Stimulated activated CD8-positive, alpha-beta memory T cell treated with anti-CD3 and anti-CD28 coated beads, Interleukin-7, amount 100 ng/mL, for 48 hours (primary cell): Measurements from ENCODE around the gene RNF13.
"Not testable (repeated sequence)": the region's sequence is repeated elsewhere in the genome, so short reads cannot be mapped to it uniquely, and the experiment has no call there.

Experiments
- DNase-seq, 2 donors: peaks; one replicate each; pipeline ENCODE4 v3.0.0-alpha.2; 2020; ENCODE audit warnings: low read depth in 1 of 2; ENCODE audit errors: extremely low read depth in 1 of 2

RNF13 gene

GRCh38 chr3:149981979-149982378 lies 169.0 kb downstream of the RNF13 start:
- DNase-seq: not testable (repeated sequence)

GRCh38 chr3:149983053-149983452 lies 170.0 kb downstream of the RNF13 start:
- DNase-seq: not testable (repeated sequence)

GRCh38 chr3:149983628-149984027 lies 170.6 kb downstream of the RNF13 start:
- no peak for DNase-seq

DNA sequence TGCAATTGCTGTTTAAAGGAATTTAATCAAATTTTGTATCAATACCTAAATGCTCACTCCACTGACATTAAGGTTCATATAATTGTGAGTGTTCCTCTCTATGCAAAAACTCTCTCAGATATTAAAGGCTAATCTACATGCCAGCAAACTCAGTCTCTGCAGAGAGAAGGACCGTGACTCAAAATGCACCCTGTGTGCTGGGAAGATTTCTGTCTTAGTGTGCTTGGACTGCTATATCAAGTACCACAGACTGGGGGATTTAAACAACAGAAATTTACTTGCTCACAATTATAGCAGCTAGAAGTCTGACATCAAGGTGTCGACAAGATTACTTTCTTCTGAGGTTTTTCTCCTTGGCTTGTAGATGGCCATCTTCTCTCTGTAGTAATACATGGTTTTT lies 176.3 kb downstream of the RNF13 start:
- no peak for DNase-seq

- no peak for DNase-seq
These were observed 177.5 kb downstream of the RNF13 start for GRCh38 chr3:149990423-149990948.

DNA sequence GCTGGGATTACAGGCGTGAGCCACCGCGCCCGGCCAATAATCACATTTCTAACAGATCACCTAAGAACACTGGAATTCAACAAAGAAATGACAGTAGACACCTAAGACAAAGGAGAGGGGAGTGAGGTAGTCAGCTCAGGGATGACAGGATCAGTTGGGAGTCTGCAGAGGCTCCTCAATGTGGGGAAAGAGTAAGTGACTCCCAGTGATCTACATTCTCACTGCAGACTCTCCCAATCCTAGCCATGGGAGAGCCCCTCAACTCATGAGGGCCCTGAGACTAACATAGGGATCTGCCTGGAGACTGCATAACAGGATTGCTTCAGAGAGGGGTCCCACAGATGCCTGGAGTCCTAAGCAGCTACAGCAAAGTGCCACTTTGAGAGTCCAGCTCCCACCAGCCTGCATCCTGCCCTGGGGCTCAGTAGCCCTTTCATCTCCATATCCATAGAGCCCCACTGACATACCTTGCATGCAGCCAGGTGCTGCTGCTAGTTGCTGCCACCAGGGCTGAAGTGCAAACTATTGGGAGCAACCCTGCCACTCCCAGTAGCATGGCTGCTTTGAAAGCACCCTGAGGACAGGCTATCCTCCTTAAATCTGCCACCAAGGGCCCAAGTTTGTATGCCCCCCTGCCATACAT lies 179.5 kb downstream of the RNF13 start:
- no peak for DNase-seq

DNA sequence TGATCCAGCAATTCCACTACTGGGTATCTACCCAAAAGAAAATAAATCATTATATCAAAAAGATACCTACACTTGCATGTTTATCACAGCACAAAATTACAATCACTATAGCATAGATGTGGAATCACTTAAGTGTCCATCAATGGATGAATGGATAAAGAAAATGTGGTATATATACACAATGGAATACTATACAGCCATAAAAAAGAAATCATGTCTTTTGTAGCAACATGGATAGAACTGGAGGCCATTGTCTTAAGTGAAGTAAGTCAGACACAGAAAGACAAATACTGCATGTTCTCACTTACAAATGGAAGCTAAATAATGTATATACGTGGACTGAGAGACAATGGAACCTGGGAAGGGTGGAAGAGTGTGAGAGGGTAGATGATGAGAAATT lies 185.9 kb downstream of the RNF13 start:
- no peak for DNase-seq

DNA sequence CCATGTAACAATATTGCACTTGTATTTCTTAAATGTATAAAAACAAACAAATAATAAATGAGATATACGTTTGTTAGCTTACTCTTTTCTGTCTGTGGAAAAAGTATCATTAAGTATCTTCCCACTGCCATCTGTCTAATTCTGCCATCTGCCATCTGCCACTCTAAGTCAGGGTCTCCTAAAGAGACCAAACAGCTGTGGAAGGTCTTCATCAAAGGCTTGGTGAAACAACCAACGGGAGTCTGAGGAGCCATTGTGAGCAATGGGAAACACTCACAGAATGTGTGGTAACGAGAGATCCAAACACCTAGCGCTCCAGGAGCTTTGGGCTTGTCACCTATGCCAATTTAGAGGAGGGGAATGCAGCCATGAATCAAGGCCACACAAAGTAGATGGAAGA lies 186.4 kb downstream of the RNF13 start:
- DNase-seq: no peak

DNA sequence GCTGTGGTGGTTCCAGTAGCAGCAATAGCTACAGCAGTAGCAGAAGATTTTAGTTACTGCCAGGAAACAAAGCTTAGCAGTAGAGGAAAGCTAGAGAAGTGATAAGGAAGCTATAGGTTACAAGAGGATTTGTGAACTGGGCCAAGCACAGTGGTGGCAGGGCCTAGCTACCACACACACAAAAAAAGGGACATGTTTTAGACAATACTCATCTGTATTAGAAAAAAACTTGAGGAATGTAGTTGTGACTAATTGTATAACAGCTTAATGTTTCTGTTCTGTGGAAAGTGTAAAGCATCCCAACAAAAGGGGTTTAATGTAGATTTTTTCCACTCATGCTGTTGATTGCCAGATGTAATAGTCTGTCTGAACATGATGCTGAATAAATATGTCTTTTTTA lies 187.6 kb downstream of the RNF13 start:
- no peak for DNase-seq

- DNase-seq: no peak
These were observed 192.5 kb downstream of the RNF13 start for GRCh38 chr3:150005243-150006112.

GRCh38 chr3:150006794-150007193 lies 193.8 kb downstream of the RNF13 start:
- DNase-seq: no peak
